GM11168 (cell line): Measurements from ENCODE around the gene ASB2.

Experiments
- in situ Hi-C: fragments of 300-500 bp; cut with MboI; formaldehyde crosslinking; loops from one replicate; pipeline ENCODE4 v1.12.0; 2022; ENCODE audit warnings: low sequenced_read_pairs; ENCODE audit not compliant: unreplicated experiment

Gene ASB2

DNA sequence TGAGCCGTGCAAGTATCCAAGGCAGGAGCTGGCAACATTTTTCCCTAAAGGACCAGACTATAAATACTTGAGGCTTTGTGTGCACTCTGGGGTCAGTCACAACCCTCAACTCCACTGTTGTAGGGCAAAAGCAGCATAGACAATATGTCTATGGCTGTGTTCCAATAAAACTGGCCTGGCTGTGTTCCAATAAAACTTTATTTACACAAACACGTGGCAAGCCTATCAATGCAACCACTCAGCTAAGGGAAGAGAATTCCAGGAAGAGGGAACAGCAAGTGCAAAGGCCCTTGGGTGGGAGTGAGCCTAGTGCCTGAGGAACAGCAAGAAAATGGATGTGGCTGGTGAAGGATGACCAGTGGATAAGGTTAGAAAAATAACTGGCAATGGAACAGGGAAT lies 60.6 kb downstream of the ASB2 start:
- in situ Hi-C loops: no loop called here

DNA sequence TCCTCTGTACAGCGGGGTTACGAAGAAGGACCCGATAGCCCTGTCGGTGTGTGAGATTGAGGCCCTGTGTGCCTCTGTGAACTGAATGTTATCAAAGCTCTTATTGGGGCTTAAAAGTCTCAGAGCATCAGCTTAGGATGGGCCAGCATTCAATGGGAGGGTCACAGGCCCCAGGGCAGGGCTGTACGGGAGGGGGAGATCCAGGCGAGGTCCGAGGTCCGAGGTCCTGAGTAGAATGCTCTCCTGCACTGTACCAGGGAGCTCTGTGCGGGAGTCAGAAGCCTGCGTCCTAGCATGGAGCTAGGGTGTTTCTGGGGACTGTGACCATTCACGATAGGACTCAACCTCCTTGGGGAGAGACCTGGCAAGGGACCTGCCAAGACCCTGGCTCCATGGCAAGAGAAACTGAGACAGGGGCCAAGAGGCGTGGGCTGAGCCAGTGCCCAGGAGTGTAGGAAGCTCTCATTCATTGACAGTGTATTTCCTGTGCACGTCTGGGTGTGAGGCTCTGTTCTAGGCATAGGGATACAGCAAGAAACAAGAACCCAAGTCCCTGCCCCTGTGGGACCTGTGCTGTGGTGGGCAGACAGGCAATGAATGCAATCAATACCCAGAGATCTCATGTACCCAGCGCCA lies 61.2 kb downstream of the ASB2 start:
- in situ Hi-C loops: no loop called here

DNA sequence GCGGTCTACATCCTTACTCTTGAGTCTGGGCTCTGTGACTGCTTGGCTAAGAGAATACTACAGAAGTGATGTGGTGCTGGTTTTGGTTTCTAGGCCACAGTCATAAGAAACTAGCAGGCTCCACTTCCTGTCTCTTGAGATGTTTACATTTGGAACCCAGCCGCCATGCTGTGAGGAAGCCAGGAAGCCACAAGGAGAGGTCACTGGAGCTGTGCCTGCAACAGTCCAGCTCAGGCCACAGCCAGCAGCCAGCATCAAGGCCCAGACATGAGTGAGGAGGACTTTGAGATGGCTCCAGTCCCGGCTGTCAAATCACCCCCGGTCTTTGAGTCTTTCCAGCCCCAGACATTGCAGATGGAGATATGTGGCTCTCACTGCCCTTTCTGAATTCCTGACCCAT lies 62.1 kb downstream of the ASB2 start:
- in situ Hi-C loops: no loop called here

DNA sequence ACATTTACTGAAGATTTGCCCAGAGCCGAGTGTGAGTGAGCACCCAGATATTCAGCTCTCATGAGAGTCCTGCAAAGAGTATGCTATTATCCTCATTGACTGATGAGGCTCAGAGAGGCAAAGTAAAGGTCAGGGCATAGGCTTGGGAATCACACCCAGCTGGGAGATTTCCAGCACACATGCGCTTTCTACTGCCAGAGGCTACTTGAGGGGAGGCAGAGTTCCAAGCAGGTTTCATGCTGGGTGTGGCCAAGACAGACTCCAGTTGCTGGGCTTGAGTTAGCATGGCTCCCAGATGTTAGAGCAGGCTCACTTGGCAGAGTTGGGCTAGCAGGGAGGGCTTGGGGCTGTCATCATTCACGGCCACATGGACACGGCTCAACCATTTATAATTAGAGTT lies 63.6 kb downstream of the ASB2 start:
- in situ Hi-C loops: no loop called here

DNA sequence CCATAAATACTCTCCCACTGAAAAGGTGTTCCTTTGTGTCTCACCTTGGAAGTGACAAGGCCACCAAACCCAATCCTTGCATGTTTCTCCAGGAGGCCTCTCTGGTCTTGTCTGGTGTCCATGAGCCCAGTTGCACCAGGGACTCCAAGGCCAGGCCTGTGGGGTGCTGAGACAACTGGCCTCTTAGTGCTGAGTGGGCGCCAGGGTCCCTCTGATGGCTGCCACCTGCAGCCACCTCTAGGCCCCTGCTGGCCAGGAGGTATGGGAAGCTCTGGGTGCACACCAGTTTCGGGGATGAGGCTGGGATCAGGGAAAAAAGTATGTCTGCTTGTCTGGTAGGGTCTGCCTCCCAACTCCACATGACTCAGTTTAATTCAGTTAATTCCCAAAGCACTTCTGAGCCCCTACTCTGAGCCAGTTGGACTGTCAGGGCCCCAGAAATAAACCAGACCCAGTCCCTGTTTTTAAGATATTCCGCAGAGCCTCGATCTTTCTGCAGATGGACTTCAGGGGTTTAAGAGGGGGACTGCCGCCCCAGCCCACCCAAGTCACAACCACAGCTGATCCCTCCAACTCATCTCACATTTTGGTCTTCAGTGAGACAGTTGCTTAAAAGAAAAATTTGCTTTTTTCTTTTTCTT lies 64.3 kb downstream of the ASB2 start:
- in situ Hi-C loops: no loop called here

DNA sequence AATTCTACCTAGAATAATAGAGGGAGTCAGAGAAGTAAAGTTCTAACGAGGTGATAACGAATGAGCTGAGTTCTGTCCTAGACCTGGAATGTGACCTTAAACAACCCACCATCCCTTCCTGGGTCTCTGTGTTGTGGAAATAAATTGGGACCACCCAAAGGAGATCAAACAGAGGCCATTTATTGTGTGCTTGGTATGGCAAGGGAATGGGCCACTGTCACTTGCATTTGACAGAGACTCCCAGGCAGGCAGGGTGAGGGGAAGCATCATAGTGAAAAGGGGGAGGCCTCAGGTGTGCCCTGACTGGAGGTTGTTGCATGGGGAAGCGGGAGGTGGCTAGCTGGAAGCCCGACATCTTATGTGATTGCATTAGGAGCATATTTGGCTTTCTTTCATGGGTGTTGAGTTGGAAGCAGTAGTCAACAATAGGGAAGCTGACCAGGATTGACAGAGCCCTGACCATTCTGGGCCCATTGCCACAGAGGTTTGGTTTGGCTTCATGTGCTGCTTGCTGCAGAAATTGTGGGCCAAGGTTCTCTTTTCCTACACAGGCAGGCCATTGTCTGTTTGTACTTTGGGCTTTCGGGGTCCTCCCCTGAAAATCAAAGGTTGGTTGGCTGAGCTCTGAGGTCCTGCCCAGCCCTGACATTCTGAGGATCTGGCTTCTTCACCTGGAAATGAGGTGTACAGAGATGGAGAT lies 66.8 kb downstream of the ASB2 start:
- in situ Hi-C loops: no loop called here

DNA sequence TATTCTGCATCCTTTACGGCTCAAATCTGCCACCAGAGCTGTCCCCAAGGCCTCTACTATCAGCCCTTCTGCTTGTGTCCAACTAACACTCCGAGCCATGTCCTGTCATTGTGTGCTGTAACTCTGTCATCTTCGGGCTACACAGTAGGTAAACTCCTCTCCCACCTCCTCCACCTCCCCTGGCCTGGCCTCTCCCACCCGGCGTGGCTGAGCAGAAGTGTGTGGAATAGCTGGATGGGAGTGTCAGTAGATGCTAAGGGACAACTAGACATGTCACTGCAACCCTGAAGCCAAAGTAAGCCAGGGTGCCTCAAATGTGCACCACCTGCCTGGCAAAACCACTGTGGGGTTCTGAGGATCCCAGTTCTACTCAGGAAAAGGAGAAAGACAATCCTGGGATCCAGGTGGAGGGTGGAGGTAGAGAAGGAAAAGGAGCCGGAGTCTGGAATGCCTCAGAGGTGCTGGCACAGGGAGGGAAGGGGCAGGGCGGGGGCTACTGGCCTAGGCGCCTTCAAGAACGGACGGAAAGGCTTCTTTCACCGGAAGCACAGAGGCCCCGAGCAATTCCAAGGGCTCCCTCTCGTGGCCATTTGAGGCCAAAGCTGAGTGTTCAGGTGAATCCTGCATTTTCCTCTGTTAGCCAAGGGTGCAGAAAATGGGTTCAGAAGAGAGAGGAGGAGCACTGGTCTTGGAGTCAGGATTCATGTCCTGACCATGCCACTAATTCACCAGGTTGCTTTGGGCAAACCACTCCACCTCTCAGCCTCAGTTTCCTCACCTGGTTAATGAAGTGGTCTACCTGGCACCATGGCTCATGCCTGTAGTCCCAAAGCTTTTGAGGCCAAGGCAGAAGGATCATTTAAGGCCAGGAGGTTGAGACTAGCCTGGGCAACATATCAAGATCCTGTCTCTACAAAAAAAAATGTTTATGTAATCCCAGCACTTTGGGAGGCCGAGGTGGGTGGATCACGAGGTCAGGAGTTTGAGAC lies 69.7 kb downstream of the ASB2 start:
- in situ Hi-C loops: no loop called here

DNA sequence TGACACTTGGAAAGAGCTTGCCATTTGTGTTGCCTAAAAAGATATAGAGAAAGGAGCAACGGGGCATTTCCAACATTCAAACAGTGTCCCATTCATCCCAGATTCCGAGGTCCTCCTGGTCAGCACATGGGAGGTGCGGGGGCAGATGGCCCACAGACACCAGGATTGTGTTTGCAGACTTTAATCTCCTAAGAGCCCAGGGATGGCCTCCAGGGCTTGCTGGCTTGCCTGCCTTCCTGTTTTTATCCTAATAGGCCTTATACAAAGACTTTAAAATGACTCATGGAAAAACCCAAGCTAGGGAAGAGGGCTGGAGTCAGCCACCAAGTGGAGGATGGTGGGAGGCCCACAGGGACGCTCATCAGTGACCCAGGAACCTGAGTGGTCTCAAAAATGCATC lies 70.7 kb downstream of the ASB2 start:
- in situ Hi-C loops: no loop called here

DNA sequence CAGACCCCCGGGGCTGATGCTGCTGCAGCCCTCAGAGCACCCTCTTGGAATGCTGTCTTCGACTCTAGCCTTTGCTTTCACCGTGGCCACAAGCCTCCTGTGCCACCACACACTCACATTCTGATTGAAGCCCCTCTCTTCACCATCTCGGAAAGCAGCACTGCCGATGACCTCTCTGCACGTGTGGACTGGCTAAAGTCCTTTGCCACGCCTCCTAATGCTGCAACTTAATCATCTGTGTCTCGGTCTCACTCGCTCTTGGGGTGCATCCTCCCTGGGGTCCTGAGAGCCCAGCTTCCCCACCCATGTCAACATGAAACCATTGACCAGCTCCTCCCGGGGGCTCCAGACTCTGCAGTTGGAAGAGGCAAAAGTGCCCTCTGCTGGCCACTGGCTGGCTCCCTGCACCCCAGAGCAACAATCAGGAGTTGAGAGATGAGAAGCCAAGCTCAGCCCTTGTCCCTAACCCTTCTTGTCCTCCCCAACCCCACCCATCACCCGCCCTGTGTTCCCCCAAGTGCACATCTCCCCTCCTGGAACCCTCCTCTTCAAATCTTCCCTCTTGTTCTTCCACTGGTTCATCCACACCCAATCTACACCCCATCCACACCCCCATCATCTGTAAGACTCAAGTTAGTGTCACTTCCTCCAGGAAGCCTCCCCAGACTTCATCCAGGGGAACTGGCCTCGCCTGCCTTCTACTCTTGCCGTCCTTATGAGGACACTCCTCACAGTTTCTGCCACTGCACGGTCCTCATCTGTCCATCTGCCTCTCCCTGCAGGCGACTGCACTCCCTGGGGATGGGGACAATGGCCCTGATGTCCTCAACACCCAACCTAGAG lies 72.8 kb downstream of the ASB2 start:
- in situ Hi-C loops: no loop called here

DNA sequence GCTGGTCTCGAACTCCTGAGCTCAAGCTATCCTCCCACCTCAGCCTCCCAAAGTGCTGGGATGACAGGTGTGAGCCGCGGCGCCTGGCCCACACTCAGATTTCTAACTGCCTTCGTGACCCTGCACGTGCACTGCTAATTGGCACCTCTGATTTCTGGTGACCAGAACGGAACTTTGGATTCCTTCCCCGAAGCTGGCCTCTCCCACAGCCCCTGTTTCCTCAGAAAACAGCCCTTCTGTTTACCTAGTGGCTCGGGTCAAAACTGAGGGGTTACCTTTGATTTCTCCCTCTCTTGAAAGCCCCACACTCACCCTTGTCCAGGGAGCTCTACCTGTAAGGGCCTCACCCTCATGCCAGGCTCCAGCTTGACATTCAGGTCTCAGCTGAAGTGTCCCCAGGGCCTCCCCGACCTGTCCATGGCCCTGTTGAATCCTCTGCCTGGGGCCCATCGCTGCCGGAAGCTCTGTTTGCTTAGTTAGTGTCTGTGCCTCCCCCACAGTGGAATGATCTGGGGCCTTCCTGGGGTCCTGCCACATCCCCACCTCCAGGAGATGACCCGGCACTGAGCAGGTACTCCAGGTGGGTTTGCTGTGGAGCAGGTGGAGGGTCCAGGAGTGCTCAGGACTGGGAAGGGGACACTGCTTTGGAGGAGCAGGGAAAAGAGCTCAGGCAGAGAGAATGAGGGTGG lies 73.6 kb downstream of the ASB2 start:
- in situ Hi-C loops: no loop called here

DNA sequence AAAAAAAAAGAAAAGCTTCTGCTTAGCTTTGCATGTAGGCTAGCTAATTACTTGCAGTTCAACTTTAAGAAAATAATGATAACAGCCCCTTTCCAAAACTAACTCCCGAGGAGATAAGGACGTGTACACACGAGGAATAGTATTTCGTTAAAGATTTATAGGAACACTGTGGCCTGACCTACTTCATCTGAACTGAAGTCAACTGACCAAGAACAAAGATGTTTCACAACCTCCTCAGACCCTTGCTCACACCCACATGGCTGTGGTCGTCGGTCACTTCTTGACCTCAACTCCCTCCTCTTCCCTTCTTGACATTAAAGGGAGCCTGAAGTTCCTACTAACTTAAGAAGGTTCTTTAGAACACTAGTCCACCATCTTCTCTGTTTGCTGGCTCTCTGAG lies 74.6 kb downstream of the ASB2 start:
- in situ Hi-C loops: no loop called here

DNA sequence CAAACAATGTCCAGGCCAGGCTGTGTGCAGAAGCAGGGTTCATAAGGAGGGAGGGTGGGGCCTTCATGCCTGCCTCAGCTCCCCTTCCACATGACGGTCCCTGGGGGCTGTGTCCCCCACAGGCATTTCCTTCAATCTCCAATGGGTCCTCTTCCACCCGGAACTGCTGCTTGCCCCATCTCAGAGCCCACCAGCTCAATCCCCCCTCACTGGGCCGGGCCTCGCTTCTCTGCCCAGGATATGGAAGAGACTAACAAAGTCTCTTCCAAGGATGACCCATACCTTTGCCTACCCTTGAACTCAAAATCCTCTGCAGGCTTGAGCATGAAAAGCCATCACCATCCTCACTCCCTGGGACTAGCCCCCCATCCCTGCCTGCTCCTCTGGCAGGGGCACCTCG lies 77.6 kb downstream of the ASB2 start:
- in situ Hi-C loops: no loop called here

DNA sequence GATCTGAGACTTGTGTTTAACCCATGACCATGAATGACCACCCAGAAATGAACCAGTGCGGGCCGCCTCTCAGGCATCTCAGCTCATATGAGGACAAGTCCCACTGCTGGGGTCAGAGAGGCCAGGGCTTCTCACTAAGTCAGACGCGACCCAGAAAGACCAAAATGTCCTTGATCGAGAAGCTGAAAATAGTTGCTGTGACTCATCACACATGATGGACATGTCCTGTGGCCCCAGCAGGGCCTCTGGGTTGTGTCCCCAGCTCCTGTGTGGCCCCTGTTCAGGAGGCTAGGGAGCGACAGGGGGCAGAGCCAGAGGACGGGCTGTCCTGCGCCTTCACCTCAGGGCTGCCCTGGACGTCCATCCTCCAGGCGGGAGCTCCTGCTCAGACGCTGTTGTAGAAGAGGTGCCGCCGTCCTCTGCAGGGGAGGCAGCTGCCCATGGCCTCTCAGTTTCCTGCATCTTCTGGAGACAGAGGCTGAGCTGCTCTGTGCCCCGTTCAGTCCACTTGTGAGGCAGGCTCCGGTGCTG lies 78.2 kb downstream of the ASB2 start:
- in situ Hi-C loops: no loop called here

DNA sequence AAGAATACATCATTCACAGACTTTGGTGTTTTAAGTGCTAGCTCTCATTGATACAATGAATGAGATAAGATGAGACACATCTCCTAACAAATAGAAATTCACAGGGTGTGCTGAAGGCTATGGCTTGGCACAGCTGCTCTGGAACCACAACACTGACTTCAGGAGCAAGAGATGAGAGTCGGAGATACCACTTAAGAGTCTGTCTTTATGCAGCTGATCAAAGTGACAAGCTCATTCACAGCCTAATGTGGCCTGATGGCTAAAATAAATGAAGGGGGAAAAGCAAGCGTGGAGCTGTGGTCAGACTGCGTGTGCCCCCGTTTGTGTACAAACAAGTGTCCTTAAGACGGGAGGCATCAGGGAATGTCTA lies 78.9 kb downstream of the ASB2 start:
- in situ Hi-C loops: no loop called here

DNA sequence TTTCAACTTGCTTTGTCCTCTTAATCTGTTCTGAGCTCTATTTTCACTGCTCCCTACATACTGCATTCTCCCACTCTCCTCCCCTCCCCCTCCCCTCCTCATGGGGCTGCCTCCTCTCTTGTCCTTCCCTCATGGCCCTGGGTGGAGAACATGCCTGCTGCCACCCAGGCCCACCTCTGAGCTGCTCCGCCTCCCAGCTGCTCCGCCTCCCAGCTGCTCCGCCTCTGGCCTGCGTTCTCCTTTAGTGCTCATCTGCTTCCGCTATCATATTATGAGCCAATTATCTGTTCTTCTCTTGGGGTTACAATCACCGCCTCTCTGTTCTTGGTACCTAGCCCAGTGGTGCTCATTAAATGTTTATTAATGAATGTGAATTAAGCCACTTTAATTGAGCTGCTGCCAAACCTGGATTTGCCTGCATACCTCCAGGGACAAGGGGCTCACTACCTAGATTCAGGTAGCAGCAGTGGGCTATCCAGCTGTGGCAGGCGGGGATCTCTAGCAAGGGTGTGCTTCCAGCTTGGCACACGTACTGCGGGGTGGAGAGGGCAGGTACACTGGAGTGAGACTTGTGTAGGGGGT lies 81.3 kb downstream of the ASB2 start:
- in situ Hi-C loops: no loop called here

DNA sequence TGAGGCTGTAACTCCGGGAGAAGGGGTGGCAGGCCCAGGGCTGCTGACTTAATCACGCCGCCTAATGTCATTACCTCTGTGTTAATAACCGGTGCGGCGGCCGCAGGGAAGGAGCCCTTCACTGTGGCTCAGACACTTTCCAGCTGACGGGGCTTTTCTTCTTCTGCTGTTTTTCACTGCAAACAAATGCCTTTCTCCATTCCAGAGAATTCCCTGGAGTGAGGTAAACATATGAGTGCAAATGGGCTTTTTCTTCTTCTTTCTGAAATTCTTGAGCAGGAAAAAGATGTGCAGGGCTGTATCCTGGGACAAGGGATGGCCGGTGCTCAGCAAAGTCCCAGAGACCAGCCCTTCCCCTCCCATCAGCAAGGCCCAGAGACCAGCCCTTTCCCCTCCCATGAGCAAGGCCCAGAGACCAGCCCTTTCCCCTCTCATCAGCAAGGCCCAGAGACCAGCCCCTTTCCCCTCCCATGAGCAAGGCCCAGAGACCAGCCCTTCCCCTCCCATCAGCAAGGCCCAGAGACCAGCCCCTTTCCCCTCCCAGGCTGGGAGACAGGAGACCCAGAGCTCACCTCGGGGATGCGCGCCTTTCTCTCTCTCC lies 82.6 kb downstream of the ASB2 start:
- in situ Hi-C loops: no loop called here

DNA sequence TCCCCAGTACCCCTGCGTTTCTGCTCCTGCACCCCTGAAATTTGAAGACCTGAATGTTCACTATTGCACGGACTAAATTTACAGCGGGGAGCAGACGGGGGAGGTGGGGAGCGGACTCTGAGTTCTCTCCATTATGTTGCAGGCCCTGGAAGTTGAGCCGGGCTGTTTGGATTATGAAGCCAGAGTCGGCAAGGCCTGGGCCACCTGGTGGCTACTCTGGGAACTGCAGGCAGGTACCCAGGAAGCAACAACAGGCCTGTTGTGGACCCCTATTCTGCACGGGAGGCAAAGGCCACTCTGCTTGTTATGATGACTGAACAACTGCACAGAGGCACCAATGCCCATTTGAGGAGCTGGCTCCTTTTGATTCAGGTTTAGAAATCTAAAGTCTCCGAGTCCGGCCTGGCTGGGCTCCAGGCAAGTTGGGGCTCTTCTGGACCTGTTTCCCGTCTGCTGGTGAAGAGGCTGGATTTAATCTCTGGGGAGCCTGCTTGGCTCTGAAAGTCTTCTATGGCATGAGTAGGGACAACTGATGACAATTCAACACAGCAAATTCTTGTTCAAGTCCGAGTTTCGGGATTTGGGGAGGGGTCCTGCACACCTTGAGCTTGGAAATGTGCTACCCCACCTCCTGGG lies 83.3 kb downstream of the ASB2 start:
- in situ Hi-C loops: no loop called here

DNA sequence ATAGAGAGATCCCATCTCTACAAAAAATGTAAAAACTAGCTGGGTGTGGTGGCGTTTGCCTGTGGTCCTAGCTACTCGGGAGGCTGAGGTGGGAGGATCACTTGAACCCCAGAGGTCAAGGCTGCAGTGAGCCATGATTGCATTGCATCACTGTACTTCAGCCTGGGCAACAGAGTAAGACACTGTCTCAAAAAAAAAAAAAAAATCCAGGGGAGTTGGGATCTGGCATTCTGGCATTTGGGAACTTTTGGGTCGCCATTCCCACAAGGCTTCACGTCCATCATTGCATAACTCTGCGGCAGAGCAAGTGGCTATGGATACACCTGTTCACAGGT lies 83.9 kb downstream of the ASB2 start:
- in situ Hi-C loops: no loop called here
